ENCODE data around the gene CADPS2. TPM values are rescaled to one million over a fixed set of nuclear protein-coding genes. Genes with fewer than 3 reads are reported as not detected.

The CADPS2 gene
- total RNA-seq, 2 donors from 2014 or later: 31.9 to 63.9 TPM

- H3K27ac ChIP-seq: peak overlapping the region in 1 of 4 donors; percentile 29
- 34 to 43% methylated on average over 4 of the region's 4 CpGs for WGBS, 2 donors
- H3K4me1 ChIP-seq: peaks cover 24% of the 10 kb centered on the region
- DNase-seq: no peak
- ATAC-seq: peak; percentile 55
- TF ChIP-seq POLR2A (IDR thresholded peaks at IDR 0.05): no peak
- no peak for TF ChIP-seq CTCF (IDR thresholded peaks at IDR 0.05)
- no peak overlapping the region for H3K4me3 ChIP-seq
- intact Hi-C loops (cut with DNase I): no loop called here
- H3K36me3 ChIP-seq (replicated peaks in 1 of 2; ENCODE audit: insufficient read depth in 1 of 2, low read depth in 2 of 2): no peaks in the 10 kb centered on the region
- no peaks in the 10 kb centered on the region for H3K9me3 ChIP-seq
- H3K27me3 ChIP-seq: no peaks in the 10 kb centered on the region
Measured at GRCh38 chr7:122577449-122578003, 308.7 kb downstream of the CADPS2 start.

- no peak for ATAC-seq
- H3K27ac ChIP-seq: no peak overlapping the region
- no peaks in the 10 kb centered on the region for H3K36me3 ChIP-seq (replicated peaks in 1 of 2; ENCODE audit: insufficient read depth in 1 of 2, low read depth in 2 of 2)
- no peaks in the 10 kb centered on the region for H3K27me3 ChIP-seq
- TF ChIP-seq CTCF (IDR thresholded peaks at IDR 0.05) (no peak), POLR2A (IDR thresholded peaks at IDR 0.05) (no peak)
- no peak overlapping the region for H3K4me3 ChIP-seq
- intact Hi-C loops (cut with DNase I): no loop called here
- no peak for DNase-seq
- no peaks in the 10 kb centered on the region for H3K9me3 ChIP-seq
- 89 to 93% methylated on average over 4 of the region's 4 CpGs for WGBS, 2 donors
- H3K4me1 ChIP-seq: peaks cover 5% of the 10 kb centered on the region
Measured at GRCh38 chr7:122572706-122573105, 313.6 kb downstream of the CADPS2 start.

- peaks cover 17% of the 10 kb centered on the region for H3K4me1 ChIP-seq
- no peaks in the 10 kb centered on the region for H3K36me3 ChIP-seq (replicated peaks in 1 of 2; ENCODE audit: insufficient read depth in 1 of 2, low read depth in 2 of 2)
- WGBS, 2 donors: 91 to 96% methylated on average over 2 of the region's 2 CpGs
- no peaks in the 10 kb centered on the region for H3K27me3 ChIP-seq
- H3K9me3 ChIP-seq: no peaks in the 10 kb centered on the region
- H3K4me3 ChIP-seq: no peak overlapping the region
- TF ChIP-seq POLR2A (IDR thresholded peaks at IDR 0.05): no peak
- TF ChIP-seq CTCF (IDR thresholded peaks at IDR 0.05): no peak
- H3K27ac ChIP-seq: no peak overlapping the region
- DNase-seq: no peak
- intact Hi-C loops (cut with DNase I): no loop called here
- no peak for ATAC-seq
Measured at GRCh38 chr7:122561326-122561725, 324.9 kb downstream of the CADPS2 start.

- Histone ChIP-seq H3K9me3 (no peaks in the 10 kb centered on the region), H3K27ac (no peak overlapping the region), H3K4me1 (peaks cover 28% of the 10 kb centered on the region), H3K4me3 (no peak overlapping the region), H3K36me3 (replicated peaks in 1 of 2; ENCODE audit: insufficient read depth in 1 of 2, low read depth in 2 of 2) (no peaks in the 10 kb centered on the region), H3K27me3 (no peaks in the 10 kb centered on the region)
- peak in 1 of 4 donors; percentile 10 for DNase-seq
- 30 to 36% methylated on average over 7 of the region's 7 CpGs for WGBS, 2 donors
- TF ChIP-seq POLR2A (IDR thresholded peaks at IDR 0.05) (no peak), CTCF (IDR thresholded peaks at IDR 0.05) (no peak)
- intact Hi-C loops (cut with DNase I): no loop called here
- ATAC-seq: peak; percentile 40
Measured at GRCh38 chr7:122556873-122557542, 329.3 kb downstream of the CADPS2 start.

- Histone ChIP-seq H3K4me1 (peaks cover 28% of the 10 kb centered on the region), H3K4me3 (no peak overlapping the region), H3K27ac (no peak overlapping the region), H3K27me3 (no peaks in the 10 kb centered on the region), H3K9me3 (no peaks in the 10 kb centered on the region), H3K36me3 (replicated peaks in 1 of 2; ENCODE audit: insufficient read depth in 1 of 2, low read depth in 2 of 2) (no peaks in the 10 kb centered on the region)
- DNase-seq (no peak), ATAC-seq (no peak)
- intact Hi-C loops (cut with DNase I): no loop called here
- TF ChIP-seq CTCF (IDR thresholded peaks at IDR 0.05) (no peak), POLR2A (IDR thresholded peaks at IDR 0.05) (no peak)
Measured at GRCh38 chr7:122556219-122556618, 330.0 kb downstream of the CADPS2 start.

All from body of pancreas (tissue), 4 donors.